ENCODE data around the gene PALS2.

DNA sequence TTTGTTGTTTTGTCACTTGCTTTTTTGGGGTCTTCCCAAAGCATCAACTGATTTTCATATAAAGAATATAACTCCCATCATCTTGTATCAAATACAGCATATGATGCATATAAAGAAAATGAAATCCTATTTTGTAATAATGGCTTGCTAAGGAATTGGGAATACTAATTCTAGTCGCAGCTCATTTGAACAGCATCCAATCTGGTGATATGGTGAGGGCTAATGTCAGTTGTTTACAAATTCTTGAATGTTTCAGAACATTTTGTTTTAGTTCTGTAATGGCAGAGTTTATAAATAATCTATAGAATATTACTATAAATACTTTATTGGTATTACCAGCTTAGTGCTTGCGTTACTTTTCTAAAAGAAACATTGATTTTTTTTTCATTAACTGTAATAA, 8.9 kb downstream of the PALS2 start:
- TF ChIP-seq EZH2 (IDR thresholded peaks at IDR 0.05) (no peak), POLR2AphosphoS5 (IDR thresholded peaks at IDR 0.05; ENCODE audit: borderline replicate concordance, low read depth, low read length) (no peak)
